ENCODE measurements around the gene GRWD1.

- TF ChIP-seq ZNF777 (tag by site-specific recombination; IDR thresholded peaks at IDR 0.05; ENCODE audit: borderline replicate concordance) (no peak), CTCF (tag by site-specific recombination; IDR thresholded peaks at IDR 0.05) (no peak), ZBTB44 (tag by site-specific recombination; IDR thresholded peaks at IDR 0.05) (no peak), ZNF121 (tag by site-specific recombination; IDR thresholded peaks at IDR 0.05) (no peak), ZSCAN18 (tag by site-specific recombination; IDR thresholded peaks at IDR 0.05) (no peak), ZBTB8A (tag by site-specific recombination; IDR thresholded peaks at IDR 0.05) (no peak), ZNF350 (tag by site-specific recombination; IDR thresholded peaks at IDR 0.05) (no peak), ZNF10 (tag by site-specific recombination; IDR thresholded peaks at IDR 0.05) (no peak), ZNF623 (tag by site-specific recombination; IDR thresholded peaks at IDR 0.05) (no peak), ZNF416 (tag by site-specific recombination; IDR thresholded peaks at IDR 0.05) (no peak), HOXA7 (CRISPR knock-in tag; IDR thresholded peaks at IDR 0.05; ENCODE audit: borderline replicate concordance) (no peak), ZBTB1 (tag by site-specific recombination; IDR thresholded peaks at IDR 0.05) (no peak), IKZF3 (tag by site-specific recombination; IDR thresholded peaks at IDR 0.05) (no peak)
Observed at GRCh38 chr19:48477698-48478338, 32.0 kb downstream of the GRWD1 start.

All from HEK293 (cell line).